LNCAP (cell line): ENCODE results near the gene RTL5.

Experiments used
- CTCF ChIP-seq: fragments of 450-650 bp; IDR thresholded peaks from 2 replicates; pipeline ENCODE4 v1.5.1; 2017; ENCODE audit warnings: mild to moderate bottlenecking

The RTL5 gene

DNA sequence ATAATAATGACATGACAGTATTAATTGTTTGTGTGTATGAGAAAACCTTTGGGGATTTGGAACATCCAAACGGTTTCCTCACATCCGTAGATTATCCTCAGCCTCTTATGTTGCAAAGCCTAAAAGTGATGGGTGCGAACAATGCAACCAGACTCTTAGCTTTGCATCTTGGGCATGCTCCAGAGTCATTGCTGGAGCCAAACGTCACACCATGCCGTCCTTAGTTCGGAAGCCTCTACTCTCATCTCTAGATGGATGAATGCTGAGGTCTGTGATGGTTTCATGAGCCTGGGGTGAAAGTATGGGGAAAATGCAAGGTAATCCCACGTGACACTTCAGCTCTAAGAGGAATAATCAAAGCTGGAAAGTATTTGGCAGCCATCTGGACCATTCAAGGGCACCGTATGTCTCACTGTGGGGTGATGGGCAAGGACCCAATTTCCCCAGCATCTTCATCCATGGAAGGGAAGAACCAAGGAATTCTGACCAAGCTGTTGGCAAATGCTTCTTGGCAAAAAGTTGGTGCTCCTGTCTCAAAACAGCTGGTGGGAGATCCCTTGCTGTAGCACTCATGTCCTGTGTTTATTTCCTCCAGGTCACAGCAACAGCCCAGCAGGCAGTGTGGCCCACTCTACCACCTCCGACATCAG lies 6.3 kb upstream of the RTL5 start:
- TF ChIP-seq CTCF, result no peak

GRCh38 chrX:72133851-72134546 lies 2.3 kb upstream of the RTL5 start:
- no peak for TF ChIP-seq CTCF

DNA sequence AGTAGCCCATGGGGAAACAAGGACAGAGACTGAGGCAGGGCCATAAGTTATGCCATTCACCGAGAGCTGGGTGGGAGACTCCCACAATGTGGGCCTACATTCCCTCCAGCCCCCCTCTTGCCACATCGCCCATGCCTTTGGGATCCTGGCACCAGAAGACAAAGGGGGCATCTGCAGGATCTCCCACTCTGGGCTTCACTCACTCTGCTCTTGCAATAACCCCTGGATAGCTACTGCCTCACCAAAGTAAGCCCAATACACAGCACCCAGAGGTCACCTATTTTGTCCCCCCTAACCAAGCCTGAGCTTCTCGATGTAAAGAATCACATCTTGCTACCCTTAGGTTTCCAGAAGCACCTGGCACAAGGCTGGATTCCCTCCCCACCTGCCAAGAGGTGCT lies 741 bp upstream of the RTL5 start:
- no peak for TF ChIP-seq CTCF

DNA sequence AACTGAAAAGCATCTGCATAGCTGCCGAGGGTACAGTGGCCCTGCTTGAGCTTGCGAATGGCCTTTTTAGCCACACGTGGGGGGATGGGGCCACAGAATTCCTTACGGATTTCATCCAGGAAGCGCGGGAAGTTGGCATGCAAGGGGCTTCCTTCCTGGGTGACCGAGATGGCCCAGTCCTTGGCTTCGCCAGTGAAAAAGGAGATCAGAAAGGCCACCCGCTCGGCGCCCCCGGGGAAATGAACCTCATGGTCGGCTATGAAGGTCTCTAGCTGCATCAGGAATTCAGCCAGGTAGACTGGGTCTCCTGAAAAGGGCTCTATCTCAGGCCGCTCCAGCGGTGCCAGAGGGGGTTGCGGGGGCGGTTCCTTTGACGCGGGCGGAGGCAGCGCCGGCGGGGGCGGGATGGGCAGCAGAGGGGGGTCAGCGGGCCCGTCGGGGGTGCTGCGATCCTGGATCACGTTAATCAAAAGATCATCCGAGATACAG lies 909 bp downstream of the RTL5 start:
- TF ChIP-seq CTCF, result no peak

- no peak for TF ChIP-seq CTCF
Measured at GRCh38 chrX:72130156-72130761, 1.5 kb downstream of the RTL5 start.

- TF ChIP-seq CTCF, result no peak
Measured at GRCh38 chrX:72129661-72130060, 2.1 kb downstream of the RTL5 start.

DNA sequence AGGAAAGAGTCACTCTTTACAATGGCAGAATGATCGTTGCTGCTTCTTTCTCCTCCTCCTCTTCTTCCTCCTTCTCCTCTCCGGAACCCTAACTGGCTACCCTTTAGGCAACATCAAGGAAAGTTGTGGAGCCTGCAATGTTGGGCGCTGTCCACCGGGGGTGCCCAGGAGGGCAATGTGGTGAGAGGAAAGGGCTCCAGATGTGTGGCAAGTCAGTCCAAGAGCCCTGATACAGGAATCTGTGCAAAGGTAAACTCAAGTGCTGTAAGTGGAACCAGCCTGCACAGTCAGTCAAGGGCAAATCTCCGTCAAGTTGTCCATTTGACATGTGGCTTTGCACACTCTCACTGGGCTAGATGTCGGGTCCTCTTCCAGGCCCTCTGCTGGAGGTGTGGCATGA lies 2.8 kb downstream of the RTL5 start:
- TF ChIP-seq CTCF, result no peak
